Mesothelial cell of epicardium (in vitro differentiated cells): Measurements from ENCODE around the gene SAP30L. TPM values are rescaled to one million over a fixed set of nuclear protein-coding genes. Genes with fewer than 3 reads are reported as not detected.

Experiments used
- DNase-seq, 2 experiments: peaks; one replicate each; pipeline ENCODE4 v3.0.0; 2021; ENCODE audit warnings: low spot score in 2 of 2; ENCODE audit not compliant: unreplicated experiment in 2 of 2
- H3K27ac Mint-ChIP-seq: 2 replicates; pipeline ENCODE4 v1.8.0; 2021; ENCODE audit warnings: mixed read lengths
- H3K27me3 Mint-ChIP-seq: 2 replicates; pipeline ENCODE4 v1.8.0; 2021; ENCODE audit warnings: low read depth, mixed read lengths
- H3K36me3 Mint-ChIP-seq: 2 replicates; pipeline ENCODE4 v1.8.0; 2021; ENCODE audit warnings: mixed read lengths
- H3K4me1 Mint-ChIP-seq: 2 replicates; pipeline ENCODE4 v1.8.0; 2021; ENCODE audit warnings: mixed read lengths
- H3K4me3 Mint-ChIP-seq: 2 replicates; pipeline ENCODE4 v1.8.0; 2021; ENCODE audit warnings: mild to moderate bottlenecking, moderate library complexity, mixed read lengths
- H3K9me3 Mint-ChIP-seq: 2 replicates; pipeline ENCODE4 v1.8.0; 2021; ENCODE audit warnings: mixed read lengths
- total RNA-seq: library from RNA; stranded (reverse); gene quantifications from 3 replicates; pipeline ENCODE4 v1.2.1, GENCODE V29; 2021
- TF ChIP-seq, protein P1 (sequence below): fragments of 200-600 bp; sonication (generic); IDR thresholded peaks from one replicate; pipeline ENCODE4 v1.5.0; 2021; ENCODE audit warnings: antibody characterized with exemption; ENCODE audit not compliant: unreplicated experiment

SAP30L gene
- total RNA-seq, 1 donor from 2014 or later, result 36.2 TPM

DNA sequence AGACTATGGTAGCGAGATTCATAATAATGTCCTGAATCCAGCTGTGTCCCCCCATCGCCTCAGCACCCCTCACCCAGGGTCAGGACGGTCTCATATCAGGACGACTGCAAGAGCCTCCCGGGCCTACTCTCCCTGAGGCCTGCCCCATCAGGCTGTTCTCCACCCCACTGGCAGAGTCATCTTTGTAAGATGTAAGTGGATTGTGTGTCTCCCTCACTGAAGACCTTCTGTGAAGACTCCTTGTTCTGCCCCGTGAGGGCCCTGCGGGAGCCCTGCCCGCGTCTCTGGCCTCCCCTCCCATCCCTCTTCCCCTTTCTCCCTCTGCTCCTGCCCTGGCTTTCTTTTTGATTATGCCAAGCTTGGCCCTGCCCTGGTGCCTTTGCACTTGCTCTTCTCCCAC lies 43.9 kb upstream of the SAP30L start:
- TF ChIP-seq, protein P1, sequence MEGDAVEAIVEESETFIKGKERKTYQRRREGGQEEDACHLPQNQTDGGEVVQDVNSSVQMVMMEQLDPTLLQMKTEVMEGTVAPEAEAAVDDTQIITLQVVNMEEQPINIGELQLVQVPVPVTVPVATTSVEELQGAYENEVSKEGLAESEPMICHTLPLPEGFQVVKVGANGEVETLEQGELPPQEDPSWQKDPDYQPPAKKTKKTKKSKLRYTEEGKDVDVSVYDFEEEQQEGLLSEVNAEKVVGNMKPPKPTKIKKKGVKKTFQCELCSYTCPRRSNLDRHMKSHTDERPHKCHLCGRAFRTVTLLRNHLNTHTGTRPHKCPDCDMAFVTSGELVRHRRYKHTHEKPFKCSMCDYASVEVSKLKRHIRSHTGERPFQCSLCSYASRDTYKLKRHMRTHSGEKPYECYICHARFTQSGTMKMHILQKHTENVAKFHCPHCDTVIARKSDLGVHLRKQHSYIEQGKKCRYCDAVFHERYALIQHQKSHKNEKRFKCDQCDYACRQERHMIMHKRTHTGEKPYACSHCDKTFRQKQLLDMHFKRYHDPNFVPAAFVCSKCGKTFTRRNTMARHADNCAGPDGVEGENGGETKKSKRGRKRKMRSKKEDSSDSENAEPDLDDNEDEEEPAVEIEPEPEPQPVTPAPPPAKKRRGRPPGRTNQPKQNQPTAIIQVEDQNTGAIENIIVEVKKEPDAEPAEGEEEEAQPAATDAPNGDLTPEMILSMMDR, result no peak
- Mint-ChIP-seq H3K36me3 (no peaks in the 10 kb centered on the region), H3K4me1 (peaks cover 11% of the 10 kb centered on the region), H3K9me3 (no peaks in the 10 kb centered on the region), H3K4me3 (no peak overlapping the region), H3K27me3 (peaks cover 27% of the 10 kb centered on the region), H3K27ac (no peak overlapping the region)
- no peak for DNase-seq

- DNase-seq, result no peak
- peaks cover 11% of the 10 kb centered on the region for H3K4me1 Mint-ChIP-seq
- H3K36me3 Mint-ChIP-seq, result no peaks in the 10 kb centered on the region
- peaks cover 27% of the 10 kb centered on the region for H3K27me3 Mint-ChIP-seq
- no peak overlapping the region for H3K27ac Mint-ChIP-seq
- TF ChIP-seq, protein P1, result no peak
- H3K4me3 Mint-ChIP-seq, result no peak overlapping the region
- no peaks in the 10 kb centered on the region for H3K9me3 Mint-ChIP-seq
Measured at GRCh38 chr5:154402611-154403010, 43.2 kb upstream of the SAP30L start.

DNA sequence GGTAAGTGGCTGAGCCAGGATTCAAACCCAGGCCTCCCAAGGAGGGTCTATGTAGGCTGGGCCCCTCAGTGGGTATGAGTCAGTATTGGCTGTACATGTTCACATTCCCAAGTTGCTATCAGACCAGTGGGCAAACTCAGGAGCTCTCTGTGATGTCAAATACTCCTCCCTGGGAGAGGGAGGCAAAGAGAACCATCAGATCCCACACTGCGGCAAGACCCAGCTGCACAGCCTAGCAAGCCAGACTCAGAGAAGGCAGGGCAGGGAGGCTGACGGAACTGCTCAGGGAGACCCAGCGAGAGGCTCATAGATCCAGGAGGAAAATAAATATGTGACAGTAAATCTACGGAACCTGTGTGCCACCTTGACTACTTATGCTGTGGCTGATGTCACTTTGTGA lies 42.6 kb upstream of the SAP30L start:
- DNase-seq, result no peak
- Mint-ChIP-seq H3K27me3 (peaks cover 23% of the 10 kb centered on the region), H3K36me3 (no peaks in the 10 kb centered on the region), H3K4me3 (no peak overlapping the region), H3K27ac (no peak overlapping the region), H3K4me1 (peaks cover 9% of the 10 kb centered on the region), H3K9me3 (no peaks in the 10 kb centered on the region)
- TF ChIP-seq, protein P1, result no peak

- H3K27ac Mint-ChIP-seq, result no peak overlapping the region
- DNase-seq, result no peak
- H3K4me3 Mint-ChIP-seq, result no peak overlapping the region
- TF ChIP-seq, protein P1, result no peak
- no peaks in the 10 kb centered on the region for H3K36me3 Mint-ChIP-seq
- H3K4me1 Mint-ChIP-seq, result peaks cover 9% of the 10 kb centered on the region
- H3K27me3 Mint-ChIP-seq, result peaks cover 19% of the 10 kb centered on the region
- no peaks in the 10 kb centered on the region for H3K9me3 Mint-ChIP-seq
Measured at GRCh38 chr5:154403776-154404387, 41.9 kb upstream of the SAP30L start.

DNA sequence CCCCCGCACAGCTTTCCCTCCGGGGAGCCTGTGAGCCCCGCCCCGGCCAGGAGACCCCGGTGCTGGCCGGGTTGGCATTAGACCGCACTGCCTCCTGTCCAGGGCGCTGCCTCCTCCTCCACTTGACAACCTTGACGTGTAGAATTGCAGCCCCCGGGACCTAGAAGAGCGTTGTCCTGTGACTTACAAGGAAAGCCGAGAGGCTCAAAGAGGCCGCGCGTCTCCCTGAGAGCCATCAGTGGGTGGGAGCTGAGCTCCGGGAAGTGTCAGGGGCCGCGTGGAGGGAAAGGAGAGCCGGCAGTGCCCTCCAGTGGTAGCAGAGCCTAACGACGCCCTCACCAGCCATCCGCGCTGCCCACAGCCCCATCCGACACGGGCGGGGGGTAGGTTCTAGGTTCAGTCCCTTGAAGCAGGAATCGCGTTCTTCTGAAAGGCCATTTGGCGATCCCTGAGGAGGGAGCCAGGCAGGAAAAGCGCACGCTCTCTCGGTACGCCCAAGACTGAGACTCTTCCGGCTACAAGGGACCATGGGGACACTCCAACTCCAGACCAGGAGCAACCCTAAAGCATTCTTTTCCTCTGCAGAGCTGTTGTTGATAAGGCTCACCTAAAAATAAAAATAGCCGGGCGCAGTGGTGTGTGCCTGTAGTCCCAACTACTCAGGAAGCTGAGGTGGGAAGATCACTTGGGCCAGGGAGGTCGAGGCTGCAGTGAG lies 40.6 kb upstream of the SAP30L start:
- DNase-seq, result peak; percentile 76 to 89
- H3K27ac Mint-ChIP-seq, result peak overlapping the region; percentile 6
- H3K27me3 Mint-ChIP-seq, result peaks cover 17% of the 10 kb centered on the region
- H3K9me3 Mint-ChIP-seq, result no peaks in the 10 kb centered on the region
- peak overlapping the region; percentile 64 for H3K4me3 Mint-ChIP-seq
- H3K36me3 Mint-ChIP-seq, result no peaks in the 10 kb centered on the region
- H3K4me1 Mint-ChIP-seq, result peaks cover 9% of the 10 kb centered on the region
- TF ChIP-seq, protein P1, result peak; percentile 78
